Stimulated activated CD8-positive, alpha-beta memory T cell treated with anti-CD3 and anti-CD28 coated beads, Interleukin-7, amount 100 ng/mL, for 1 hour (primary cell): Measurements from ENCODE around the gene TMEM132D.
"Not testable (repeated sequence)": the region's sequence is repeated elsewhere in the genome, so short reads cannot be mapped to it uniquely, and the experiment has no call there.

Source experiments
- DNase-seq, 2 donors: peaks; one replicate each; pipeline ENCODE4 v3.0.0-alpha.2; 2020; ENCODE audit warnings: low read depth in 2 of 2

Gene TMEM132D

DNA sequence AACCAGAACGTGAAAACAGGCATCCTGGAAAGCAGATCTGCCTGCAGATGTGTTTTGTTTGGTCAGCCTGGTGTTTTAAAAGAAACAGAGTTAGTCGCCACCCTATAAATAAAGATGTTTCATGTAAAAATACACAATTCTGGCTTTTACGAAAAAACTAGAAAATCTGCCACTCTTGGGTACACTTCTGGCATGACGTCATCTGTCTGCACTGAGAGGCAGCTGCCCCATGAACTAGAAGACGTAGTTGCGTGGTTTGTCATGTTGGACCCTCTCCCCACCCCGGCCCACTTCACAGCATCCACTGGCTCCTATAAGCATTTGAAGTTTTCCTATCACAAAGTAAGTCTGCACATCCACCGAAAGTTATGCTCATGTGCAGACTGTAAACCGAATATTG, 658.1 kb downstream of the TMEM132D start:
- no peak for DNase-seq

DNA sequence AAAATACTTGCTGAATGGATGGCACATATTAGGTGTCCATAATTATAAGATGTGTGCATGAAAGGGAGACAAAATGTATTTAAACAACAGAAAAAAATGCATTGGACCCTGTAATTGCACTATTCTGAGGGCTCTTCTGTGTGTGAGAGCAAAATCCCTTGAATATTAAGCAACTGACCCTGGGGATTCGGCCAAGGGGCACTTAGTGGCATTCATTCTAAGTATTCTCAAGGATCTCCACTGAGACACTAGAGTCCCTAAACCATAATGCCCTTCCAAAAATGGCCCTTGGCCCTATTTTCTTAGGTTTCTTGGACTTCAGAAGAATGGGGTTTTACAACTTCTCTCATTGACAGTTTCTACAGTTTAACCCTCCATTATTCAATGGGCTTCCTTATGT, 662.0 kb downstream of the TMEM132D start:
- no peak for DNase-seq

DNA sequence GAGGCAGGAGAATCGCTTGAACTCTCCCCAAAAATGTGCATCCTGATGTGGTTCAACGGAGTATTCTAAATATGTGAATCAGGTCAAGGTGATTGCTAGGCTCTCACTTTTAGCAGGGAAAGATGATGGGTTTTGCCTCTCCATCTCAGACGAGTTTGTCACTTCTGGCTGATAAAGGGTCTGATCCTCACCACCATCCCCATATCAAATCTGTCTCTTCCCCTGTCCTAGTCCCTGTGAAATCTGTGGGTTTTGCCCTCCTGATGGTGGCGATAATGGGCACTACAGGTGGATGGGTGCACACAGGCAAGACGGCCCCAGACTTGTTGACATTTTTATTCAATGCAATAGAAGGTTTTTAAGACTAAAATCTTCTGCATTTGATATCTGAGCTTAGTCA, 665.9 kb downstream of the TMEM132D start:
- DNase-seq = no peak

- DNase-seq = no peak
These were observed 669.6 kb downstream of the TMEM132D start for GRCh38 chr12:129234209-129234608.

DNA sequence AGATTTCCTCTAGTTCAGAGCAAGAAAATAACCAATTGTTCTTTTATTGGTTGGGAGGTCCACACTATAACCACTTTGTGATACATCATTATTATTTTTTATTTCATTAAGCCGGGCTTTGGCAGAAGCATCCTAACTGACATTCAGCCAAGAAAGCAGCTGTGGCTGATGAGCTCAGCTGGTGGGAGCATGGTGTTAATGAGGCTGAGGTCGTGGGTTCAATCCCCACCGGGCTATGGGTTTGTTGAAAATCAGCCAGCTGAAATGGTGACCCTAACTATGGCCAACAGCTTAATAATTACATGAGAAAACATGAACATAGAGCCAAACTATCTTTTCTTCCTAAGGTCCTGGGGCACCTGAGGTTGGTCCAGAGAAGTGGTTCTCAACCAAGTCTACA, 672.3 kb downstream of the TMEM132D start:
- no peak for DNase-seq

DNA sequence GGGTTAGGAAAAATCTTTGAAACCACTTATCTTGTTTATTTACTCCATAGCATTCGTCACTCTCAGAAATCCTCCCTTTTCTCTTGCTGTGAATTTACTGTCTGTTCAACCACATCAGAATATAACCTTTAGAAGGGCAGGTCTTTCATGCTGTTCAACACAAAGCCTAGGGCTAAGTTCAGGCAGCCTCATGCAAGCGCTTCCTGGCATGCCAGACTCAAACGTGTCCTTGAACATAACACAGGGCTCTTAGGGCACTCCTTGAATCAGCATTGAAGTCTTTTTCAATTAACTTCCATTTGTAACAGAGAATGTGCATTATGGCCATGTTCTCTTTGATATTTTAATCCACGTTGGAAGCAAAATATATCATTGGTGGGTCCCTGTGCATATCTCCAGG, 672.8 kb downstream of the TMEM132D start:
- no peak for DNase-seq

- no peak for DNase-seq
These were observed 677.0 kb downstream of the TMEM132D start for GRCh38 chr12:129226851-129227250.

- no peak for DNase-seq
These were observed 677.8 kb downstream of the TMEM132D start for GRCh38 chr12:129226005-129226404.

GRCh38 chr12:129215556-129215955, 688.3 kb downstream of the TMEM132D start:
- no peak for DNase-seq

DNA sequence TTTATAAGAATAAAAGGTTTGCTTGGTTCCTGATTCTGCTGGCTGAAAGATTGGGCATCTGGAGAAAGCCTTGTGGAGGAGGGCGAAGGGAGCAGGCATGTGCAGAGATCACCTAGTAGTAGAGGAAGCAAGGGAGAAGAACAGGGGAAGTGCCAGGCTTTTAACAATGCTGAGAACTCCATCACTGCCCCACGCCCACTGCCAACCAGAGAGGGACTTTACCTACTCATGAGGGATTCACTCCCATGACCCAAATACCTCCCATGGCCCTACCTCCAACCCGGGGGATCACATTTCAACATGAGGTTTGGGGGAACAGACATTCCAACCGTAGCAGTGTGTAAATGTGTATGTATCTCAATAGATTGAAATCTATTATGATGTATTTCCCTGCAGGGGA, 690.3 kb downstream of the TMEM132D start:
- no peak for DNase-seq

- DNase-seq = no peak
These were observed 691.8 kb downstream of the TMEM132D start for GRCh38 chr12:129211862-129212630.

DNA sequence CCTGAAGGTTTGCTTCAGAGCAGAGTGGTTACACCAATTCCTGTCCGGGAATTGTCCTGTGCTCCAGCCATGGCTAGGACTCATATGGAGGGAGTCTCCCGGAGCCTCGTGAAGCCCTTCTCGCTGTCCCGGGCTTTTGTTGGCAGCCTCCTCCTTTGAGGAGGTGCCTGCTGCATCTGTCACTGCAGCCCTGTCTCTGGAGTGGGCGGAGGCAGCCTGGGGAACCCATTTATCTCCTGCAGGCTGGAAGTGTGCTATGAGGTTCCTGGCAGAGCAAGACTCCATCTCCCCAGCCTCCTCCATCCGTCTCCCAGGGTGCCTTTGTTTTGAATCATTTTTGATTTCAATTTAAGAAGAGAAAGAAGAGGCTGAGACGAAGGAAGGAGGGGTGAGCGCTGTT, 695.3 kb downstream of the TMEM132D start:
- DNase-seq = no peak

GRCh38 chr12:129207084-129207483, 696.7 kb downstream of the TMEM132D start:
- DNase-seq = no peak

DNA sequence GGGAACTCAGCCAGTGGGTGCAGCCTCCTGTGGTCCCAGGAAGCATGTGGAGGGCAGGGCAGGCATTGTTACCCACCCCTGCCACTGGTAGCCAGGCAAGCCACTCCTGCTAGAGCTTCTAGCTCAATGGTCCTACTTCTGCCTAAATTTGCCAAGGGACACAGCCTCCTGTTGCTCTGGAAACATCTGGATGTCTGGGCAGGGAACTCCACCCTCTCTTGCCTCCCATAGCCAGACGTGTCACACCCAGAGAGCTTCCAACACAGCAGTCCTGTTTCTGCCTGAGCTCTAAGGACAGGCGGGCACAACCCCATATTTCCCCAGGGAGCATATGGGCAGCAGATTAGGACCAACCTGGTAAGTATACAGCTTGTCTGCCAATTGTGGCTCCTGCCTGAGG, 700.4 kb downstream of the TMEM132D start:
- no peak for DNase-seq

GRCh38 chr12:129202109-129202814, 701.6 kb downstream of the TMEM132D start:
- DNase-seq = no peak

DNA sequence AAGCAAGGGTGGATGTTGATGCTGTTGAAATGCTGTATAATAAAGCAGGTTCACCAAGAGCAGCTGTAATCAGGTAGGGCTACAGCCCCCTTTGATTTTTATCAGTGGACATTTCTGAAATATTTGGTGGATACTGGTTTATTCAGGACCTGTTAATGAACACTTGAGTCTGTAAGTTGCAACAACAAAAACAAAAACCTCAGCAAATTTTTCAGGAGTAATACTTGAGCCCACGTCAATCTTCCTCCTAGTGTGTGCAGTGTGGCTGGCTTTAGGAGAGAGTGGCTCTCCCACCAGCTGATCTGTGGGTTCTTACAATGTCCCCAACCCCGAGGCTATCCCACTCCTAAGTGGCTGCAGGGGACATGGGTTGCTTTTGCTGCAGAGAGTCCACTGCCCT, 702.8 kb downstream of the TMEM132D start:
- no peak for DNase-seq

GRCh38 chr12:129200576-129200975, 703.2 kb downstream of the TMEM132D start:
- DNase-seq = no peak

- DNase-seq = no peak
These were observed 706.9 kb downstream of the TMEM132D start for GRCh38 chr12:129196927-129197326.

GRCh38 chr12:129195081-129195480, 708.7 kb downstream of the TMEM132D start:
- DNase-seq = no peak

- no peak for DNase-seq
These were observed 710.5 kb downstream of the TMEM132D start for GRCh38 chr12:129193263-129193871.

- DNase-seq = no peak
These were observed 713.0 kb downstream of the TMEM132D start for GRCh38 chr12:129190827-129191226.

DNA sequence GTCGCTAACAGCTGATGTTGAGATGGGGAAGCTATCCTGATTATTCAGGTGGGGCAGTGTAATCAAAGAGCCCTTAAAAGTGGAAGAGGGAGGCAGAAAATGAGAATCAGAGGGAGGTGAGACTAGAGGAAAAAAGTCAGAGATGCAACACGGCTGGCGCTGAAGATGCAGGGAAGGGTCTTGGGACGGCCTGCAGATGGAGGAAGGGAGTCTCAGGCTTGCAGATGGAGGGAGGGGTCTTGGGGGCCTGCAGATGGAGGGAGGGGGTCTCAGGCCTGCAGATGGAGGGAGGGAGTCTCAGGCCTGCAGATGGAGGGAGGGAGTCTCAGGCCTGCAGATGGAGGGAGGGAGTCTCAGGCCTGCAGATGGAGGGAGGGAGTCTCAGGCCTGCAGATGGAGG, 713.9 kb downstream of the TMEM132D start:
- not testable (repeated sequence) for DNase-seq

DNA sequence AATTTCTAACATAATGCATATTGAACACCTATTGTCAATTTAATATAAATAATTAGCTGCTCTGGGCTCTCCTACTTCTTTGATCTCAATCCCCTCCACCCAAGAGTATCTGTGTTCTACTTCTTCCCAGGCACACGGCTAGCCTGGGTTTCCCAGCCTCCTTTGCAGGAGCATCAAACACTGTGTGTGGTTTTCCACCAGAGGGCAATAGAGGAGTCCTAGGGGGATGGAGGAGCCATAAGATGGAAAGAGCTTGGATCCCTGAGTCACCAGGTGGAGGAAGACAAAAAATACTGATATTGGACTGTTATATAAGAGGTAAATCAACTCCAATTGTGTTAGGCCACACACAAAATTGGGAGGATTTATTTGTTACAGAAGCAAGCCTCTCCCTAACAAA, 716.9 kb downstream of the TMEM132D start:
- DNase-seq = no peak
